PC-9 (cell line): Measurements from ENCODE around the gene SNX13.

Experiments used
- EZH2 ChIP-seq: fragments of 200-600 bp; sonication (generic); IDR thresholded peaks from 2 replicates; pipeline ENCODE4 v1.8.0; 2017; ENCODE audit warnings: antibody characterized with exemption, low read depth
- TF ChIP-seq, protein P1 (sequence below): fragments of 200-600 bp; sonication (generic); conservative IDR thresholded peaks from 2 replicates; pipeline ENCODE4 v1.6.1; 2017; ENCODE audit warnings: mixed run types, antibody characterized with exemption, mild to moderate bottlenecking, moderate library complexity

DNA sequence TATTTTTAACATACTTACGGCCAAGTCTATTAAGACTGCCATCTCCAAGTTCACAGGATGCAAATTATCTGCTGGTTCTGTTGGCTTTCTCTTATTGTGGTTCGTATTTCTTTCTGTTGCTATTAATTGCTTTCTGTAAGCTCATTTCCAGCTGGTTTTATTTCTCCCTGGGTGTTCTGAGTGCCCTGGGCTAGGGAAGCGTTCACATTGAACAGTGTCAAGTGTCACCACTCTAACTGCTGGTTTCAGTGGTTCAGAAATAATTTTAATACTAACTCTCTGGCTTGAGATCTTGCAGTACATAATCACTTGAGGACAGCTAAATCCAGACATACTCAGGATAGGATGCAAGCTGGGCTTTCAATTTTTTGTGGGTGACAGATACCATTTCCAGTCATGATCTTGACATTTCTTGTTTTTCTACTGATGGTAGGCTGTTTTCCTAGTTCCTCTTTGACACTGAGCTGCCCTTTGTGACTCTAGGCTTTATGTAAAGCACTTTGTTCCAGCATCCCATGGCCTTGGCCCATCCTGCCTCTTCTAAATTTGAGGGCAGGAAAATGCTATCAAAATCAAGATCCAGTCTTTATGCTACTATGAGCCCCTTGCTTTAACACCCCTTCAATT lies 117.6 kb downstream of the SNX13 start:
- TF ChIP-seq, protein P1, sequence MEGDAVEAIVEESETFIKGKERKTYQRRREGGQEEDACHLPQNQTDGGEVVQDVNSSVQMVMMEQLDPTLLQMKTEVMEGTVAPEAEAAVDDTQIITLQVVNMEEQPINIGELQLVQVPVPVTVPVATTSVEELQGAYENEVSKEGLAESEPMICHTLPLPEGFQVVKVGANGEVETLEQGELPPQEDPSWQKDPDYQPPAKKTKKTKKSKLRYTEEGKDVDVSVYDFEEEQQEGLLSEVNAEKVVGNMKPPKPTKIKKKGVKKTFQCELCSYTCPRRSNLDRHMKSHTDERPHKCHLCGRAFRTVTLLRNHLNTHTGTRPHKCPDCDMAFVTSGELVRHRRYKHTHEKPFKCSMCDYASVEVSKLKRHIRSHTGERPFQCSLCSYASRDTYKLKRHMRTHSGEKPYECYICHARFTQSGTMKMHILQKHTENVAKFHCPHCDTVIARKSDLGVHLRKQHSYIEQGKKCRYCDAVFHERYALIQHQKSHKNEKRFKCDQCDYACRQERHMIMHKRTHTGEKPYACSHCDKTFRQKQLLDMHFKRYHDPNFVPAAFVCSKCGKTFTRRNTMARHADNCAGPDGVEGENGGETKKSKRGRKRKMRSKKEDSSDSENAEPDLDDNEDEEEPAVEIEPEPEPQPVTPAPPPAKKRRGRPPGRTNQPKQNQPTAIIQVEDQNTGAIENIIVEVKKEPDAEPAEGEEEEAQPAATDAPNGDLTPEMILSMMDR: no peak
- no peak for TF ChIP-seq EZH2
